ENCODE data around the gene GLIS1. TPM values are rescaled to one million over a fixed set of nuclear protein-coding genes. Genes with fewer than 3 reads are reported as not detected.

The GLIS1 gene
- total and polyA plus RNA-seq, 2 donors (not counting 3 experiments of a cell fraction or from before 2014, with no cell fraction given), result not detected

DNA sequence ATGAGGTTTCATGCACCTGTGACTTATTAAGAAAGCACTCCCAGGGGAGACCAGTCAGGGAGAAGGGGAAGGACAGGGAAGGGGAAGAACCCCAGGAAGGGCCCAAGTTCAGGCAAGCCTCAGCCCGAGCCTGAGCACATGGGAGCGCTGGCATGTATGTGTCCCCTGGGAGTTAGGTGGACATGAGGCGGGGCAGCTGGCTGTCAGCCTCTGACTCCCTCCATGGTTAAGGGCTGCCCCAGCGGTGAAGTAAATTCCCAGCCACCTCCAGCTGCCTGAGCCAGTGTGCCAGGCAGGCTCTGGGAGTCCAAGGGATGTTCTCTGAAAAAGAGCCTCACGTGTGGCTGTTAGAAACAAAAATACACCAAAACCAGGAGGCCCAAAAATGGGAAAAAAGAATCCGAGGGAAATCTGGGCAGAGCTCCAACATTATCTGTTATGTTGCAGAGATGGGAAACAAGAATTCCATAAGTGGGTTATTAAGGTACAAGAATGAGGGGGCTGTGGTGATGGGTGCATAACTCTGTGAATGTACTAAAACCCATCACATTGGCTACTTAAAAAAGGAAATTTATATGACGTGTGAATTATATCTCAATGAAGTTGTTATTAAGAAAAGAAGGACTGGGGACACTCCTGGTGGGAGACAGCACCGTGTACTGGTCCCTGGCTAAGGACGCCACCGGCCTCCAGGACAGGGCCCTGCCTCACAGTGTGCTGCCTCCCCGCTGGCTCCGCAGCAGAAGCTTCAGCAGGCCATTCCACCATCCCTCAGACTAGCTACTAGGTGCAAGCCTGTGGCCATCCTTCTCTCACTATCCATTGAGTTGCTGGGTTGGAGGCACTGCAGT is 261.1 kb downstream of the GLIS1 start:
- no peaks in the 10 kb centered on the region for H3K4me1 ChIP-seq (ENCODE audit: control insufficient read depth, extremely low read depth, insufficient read depth, low read length)
- BruUV-seq (replicated peaks), result no TSS peak
- no peak for DNase-seq (ENCODE audit: low read depth, low spot score)
- no peak overlapping the region for H3K27ac ChIP-seq (ENCODE audit: insufficient read depth, low read depth, low read length)
- H3K27me3 ChIP-seq (ENCODE audit: control insufficient read depth in 2 of 2, insufficient read depth in 2 of 2, low read length in 2 of 2), result peaks cover 0 to 4% of the 10 kb centered on the region in 2 experiments
- FAIRE-seq, result no peak
- no peaks in the 10 kb centered on the region for H3K36me3 ChIP-seq (ENCODE audit: control insufficient read depth in 2 of 2, extremely low read depth in 1 of 2, insufficient read depth in 2 of 2, low read length in 2 of 2)
- no peak overlapping the region for H3K4me3 ChIP-seq (replicated peaks in 1 of 3; ENCODE audit: insufficient read depth in 1 of 3, low read depth in 1 of 3, low read length in 3 of 3)
- H3K9me1 ChIP-seq (replicated peaks; ENCODE audit: control insufficient read depth, extremely low read depth, insufficient read depth, low read length), result no peaks in the 10 kb centered on the region
- H3K9me3 ChIP-seq (replicated peaks; ENCODE audit: control insufficient read depth, insufficient read depth, low read length), result no peaks in the 10 kb centered on the region
- TF ChIP-seq MAX (IDR thresholded peaks at IDR 0.05; ENCODE audit: insufficient read depth, insufficient read length) (no peak), JUN (IDR thresholded peaks at IDR 0.05; ENCODE audit: borderline replicate concordance, insufficient read depth, insufficient read length, low read depth) (no peak), FOS (IDR thresholded peaks at IDR 0.05; ENCODE audit: borderline replicate concordance, insufficient read depth, low read length) (no peak), CTCF (IDR thresholded peaks at IDR 0.05; ENCODE audit: extremely low read depth in 1 of 2, insufficient read depth in 1 of 2, low read depth in 1 of 2, low read length in 2 of 2) (no peak), POLR2AphosphoS5 (IDR thresholded peaks at IDR 0.05; ENCODE audit: insufficient read depth, low read depth, low read length) (no peak)
- no peak overlapping the region for H3K4me2 ChIP-seq (ENCODE audit: insufficient read depth, low read length)
- dilution Hi-C loops (cut with MboI; ENCODE audit: extremely low pct_ligation_motif_present, low sequenced_read_pairs), result no loop called here
- POLR2A ChIA-PET, result no interaction called here
- no peaks in the 10 kb centered on the region for H3K79me2 ChIP-seq (ENCODE audit: control insufficient read depth, insufficient read depth, low read length)
- intact Hi-C loops (cut with micrococcal nuclease), result no loop called here
- H2AFZ ChIP-seq (ENCODE audit: low read depth, low read length), result no peak overlapping the region
- CTCF ChIA-PET, result no interaction called here
- no peak overlapping the region for H3K9ac ChIP-seq (replicated peaks; ENCODE audit: extremely low read depth, insufficient read depth, low read length)
- H4K20me1 ChIP-seq (replicated peaks; ENCODE audit: control insufficient read depth, extremely low read depth, insufficient read depth, low read length), result no peaks in the 10 kb centered on the region
